Panc1 (cell line): ENCODE measurements around the gene EPHA6. TPM values are rescaled to one million over a fixed set of nuclear protein-coding genes. Genes with fewer than 3 reads are reported as not detected.

Experiments used
- ATAC-seq: fragments of 200-7000 bp; cut with Tn5 transposase; 2 replicates; pipeline ENCODE4 v1.9.1; 2020; ENCODE audit warnings: mild to moderate bottlenecking, moderate library complexity
- BruUV-seq: library from RNA; stranded (reverse); fragments of 400-500 nt; replicated peaks from 2 replicates; lab custom pipeline; 2021; lab: Mats Ljungman, UMichigan
- CTCF ChIA-PET: fragments of 300-600 bp; sonication (Branson Sonifier 250); formaldehyde crosslinking; loops from one replicate; lab custom pipeline; 2022; ENCODE audit warnings: antibody characterized with exemption; lab: Charles Lee
- POLR2A ChIA-PET: fragments of 300-600 bp; sonication (Branson Sonifier 250); formaldehyde crosslinking; loops from one replicate; lab custom pipeline; 2022; ENCODE audit warnings: antibody characterized with exemption; lab: Charles Lee
- DNase-seq: peaks from one replicate; pipeline ENCODE4 v3.0.0-alpha.2; 2010; ENCODE audit warnings: low read depth, low spot score
- H3K27ac ChIP-seq: 2 replicates; pipeline ENCODE4 v1.5.1; 2011; ENCODE audit warnings: mild to moderate bottlenecking, low read length, inconsistent platforms
- H3K27me3 ChIP-seq: fragments of 200-500 bp; sonication (Bioruptor generic); 2 replicates; pipeline ENCODE4 v1.6.0; 2014; ENCODE audit warnings: low read length, inconsistent platforms; ENCODE audit not compliant: control insufficient read depth, insufficient read depth
- H3K36me3 ChIP-seq: fragments of 200-500 bp; sonication (Bioruptor generic); 2 replicates; pipeline ENCODE4 v1.5.1; 2014; ENCODE audit warnings: inconsistent platforms, mild to moderate bottlenecking, low read length, moderate library complexity; ENCODE audit not compliant: control insufficient read depth, insufficient read depth
- H3K4me1 ChIP-seq: 2 replicates; pipeline ENCODE4 v1.5.1; 2011; ENCODE audit warnings: inconsistent platforms, mild to moderate bottlenecking, low read length, moderate library complexity; ENCODE audit not compliant: control insufficient read depth, insufficient read depth
- H3K4me3 ChIP-seq, 2 experiments: 2 replicates each; pipeline ENCODE4 v1.5.1; 2011 to 2012; ENCODE audit warnings: low read depth in 2 of 2, low read length in 2 of 2, mild to moderate bottlenecking in 2 of 2, inconsistent platforms in 1 of 2, moderate library complexity in 1 of 2
- H3K9me3 ChIP-seq: fragments of 200-500 bp; sonication (Bioruptor generic); 2 replicates; pipeline ENCODE4 v1.5.1; 2014; ENCODE audit warnings: low read depth, mild to moderate bottlenecking, inconsistent platforms, low read length, moderate library complexity; ENCODE audit not compliant: control insufficient read depth, insufficient read depth
- POLR2AphosphoS5 ChIP-seq: IDR thresholded peaks from 2 replicates; pipeline ENCODE4 v1.6.1; 2012; ENCODE audit warnings: mild to moderate bottlenecking, low read depth, low read length, moderate library complexity
- SIN3A ChIP-seq: IDR thresholded peaks from 2 replicates; pipeline ENCODE4 v1.6.1; 2012; ENCODE audit warnings: low read depth, mild to moderate bottlenecking, low read length, moderate library complexity, borderline replicate concordance; ENCODE audit not compliant: insufficient read depth
- TCF7L2 ChIP-seq: IDR thresholded peaks from 2 replicates; pipeline ENCODE4 v1.6.1; 2011; ENCODE audit warnings: mild to moderate bottlenecking, low read depth, low read length, inconsistent platforms
- in situ Hi-C: cut with HindIII; loops from 2 replicates; pipeline ENCODE4 v1.10.0; 2016; ENCODE audit warnings: low sequenced_read_pairs, low pct_unique_long_range_greater_than_20kb
- intact Hi-C: fragments of 100-400 bp; cut with micrococcal nuclease; formaldehyde crosslinking; loops from one replicate; pipeline ENCODE4 v1.10.0; 2022; ENCODE audit not compliant: unreplicated experiment
- total RNA-seq: library from RNA; stranded (reverse); gene quantifications from one replicate; pipeline ENCODE4 v1.2.1, GENCODE V29; 2021; ENCODE audit not compliant: unreplicated experiment
- TF ChIP-seq, protein P1 (sequence below): fragments of 450-650 bp; IDR thresholded peaks from 2 replicates; pipeline ENCODE4 v1.5.1; 2017; ENCODE audit warnings: mild to moderate bottlenecking
- TF ChIP-seq, protein P2 (sequence below), 2 experiments: IDR thresholded peaks; 2 replicates each; pipeline ENCODE4 v1.6.1; 2011 to 2012; ENCODE audit warnings: low read depth in 2 of 2, control low read depth in 1 of 2, low read length in 1 of 2, mild to moderate bottlenecking in 1 of 2, moderate library complexity in 1 of 2; ENCODE audit not compliant: insufficient read depth in 1 of 2

Gene EPHA6
- total RNA-seq, 1 experiment from 2014 or later, result 0.57 TPM

DNA sequence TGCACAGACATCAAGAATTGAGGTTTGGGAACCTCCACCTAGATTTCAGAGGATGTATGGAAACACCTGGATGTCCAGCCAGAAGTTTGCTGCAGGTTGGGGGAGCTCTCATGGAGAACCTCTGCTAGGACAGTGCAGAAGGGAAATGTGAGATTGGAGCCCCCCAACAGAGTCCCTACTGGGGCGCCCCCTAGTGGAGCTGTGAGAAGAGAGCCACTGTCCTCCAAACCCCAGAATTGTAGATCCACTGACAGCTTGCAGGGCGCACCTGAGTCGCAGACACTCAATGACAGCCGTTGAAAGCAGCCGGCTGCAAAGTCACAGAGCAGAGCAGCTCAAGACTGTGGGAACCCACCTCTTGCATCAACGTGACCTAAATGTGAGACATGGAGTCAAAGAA is 34.6 kb upstream of the EPHA6 start:
- H3K27me3 ChIP-seq, result no peaks in the 10 kb centered on the region
- no peaks in the 10 kb centered on the region for H3K4me1 ChIP-seq
- TF ChIP-seq POLR2AphosphoS5, result no peak
- TF ChIP-seq, protein P1, sequence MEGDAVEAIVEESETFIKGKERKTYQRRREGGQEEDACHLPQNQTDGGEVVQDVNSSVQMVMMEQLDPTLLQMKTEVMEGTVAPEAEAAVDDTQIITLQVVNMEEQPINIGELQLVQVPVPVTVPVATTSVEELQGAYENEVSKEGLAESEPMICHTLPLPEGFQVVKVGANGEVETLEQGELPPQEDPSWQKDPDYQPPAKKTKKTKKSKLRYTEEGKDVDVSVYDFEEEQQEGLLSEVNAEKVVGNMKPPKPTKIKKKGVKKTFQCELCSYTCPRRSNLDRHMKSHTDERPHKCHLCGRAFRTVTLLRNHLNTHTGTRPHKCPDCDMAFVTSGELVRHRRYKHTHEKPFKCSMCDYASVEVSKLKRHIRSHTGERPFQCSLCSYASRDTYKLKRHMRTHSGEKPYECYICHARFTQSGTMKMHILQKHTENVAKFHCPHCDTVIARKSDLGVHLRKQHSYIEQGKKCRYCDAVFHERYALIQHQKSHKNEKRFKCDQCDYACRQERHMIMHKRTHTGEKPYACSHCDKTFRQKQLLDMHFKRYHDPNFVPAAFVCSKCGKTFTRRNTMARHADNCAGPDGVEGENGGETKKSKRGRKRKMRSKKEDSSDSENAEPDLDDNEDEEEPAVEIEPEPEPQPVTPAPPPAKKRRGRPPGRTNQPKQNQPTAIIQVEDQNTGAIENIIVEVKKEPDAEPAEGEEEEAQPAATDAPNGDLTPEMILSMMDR, result no peak; the same call in 1 of the 2 replicates
- no peak for TF ChIP-seq TCF7L2
- TF ChIP-seq, protein P2, sequence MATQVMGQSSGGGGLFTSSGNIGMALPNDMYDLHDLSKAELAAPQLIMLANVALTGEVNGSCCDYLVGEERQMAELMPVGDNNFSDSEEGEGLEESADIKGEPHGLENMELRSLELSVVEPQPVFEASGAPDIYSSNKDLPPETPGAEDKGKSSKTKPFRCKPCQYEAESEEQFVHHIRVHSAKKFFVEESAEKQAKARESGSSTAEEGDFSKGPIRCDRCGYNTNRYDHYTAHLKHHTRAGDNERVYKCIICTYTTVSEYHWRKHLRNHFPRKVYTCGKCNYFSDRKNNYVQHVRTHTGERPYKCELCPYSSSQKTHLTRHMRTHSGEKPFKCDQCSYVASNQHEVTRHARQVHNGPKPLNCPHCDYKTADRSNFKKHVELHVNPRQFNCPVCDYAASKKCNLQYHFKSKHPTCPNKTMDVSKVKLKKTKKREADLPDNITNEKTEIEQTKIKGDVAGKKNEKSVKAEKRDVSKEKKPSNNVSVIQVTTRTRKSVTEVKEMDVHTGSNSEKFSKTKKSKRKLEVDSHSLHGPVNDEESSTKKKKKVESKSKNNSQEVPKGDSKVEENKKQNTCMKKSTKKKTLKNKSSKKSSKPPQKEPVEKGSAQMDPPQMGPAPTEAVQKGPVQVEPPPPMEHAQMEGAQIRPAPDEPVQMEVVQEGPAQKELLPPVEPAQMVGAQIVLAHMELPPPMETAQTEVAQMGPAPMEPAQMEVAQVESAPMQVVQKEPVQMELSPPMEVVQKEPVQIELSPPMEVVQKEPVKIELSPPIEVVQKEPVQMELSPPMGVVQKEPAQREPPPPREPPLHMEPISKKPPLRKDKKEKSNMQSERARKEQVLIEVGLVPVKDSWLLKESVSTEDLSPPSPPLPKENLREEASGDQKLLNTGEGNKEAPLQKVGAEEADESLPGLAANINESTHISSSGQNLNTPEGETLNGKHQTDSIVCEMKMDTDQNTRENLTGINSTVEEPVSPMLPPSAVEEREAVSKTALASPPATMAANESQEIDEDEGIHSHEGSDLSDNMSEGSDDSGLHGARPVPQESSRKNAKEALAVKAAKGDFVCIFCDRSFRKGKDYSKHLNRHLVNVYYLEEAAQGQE (IDR thresholded peaks at IDR 0.05; ENCODE audit: insufficient read depth in 1 of 2, low read depth in 2 of 2, low read length in 1 of 2), result no peak
- TF ChIP-seq SIN3A, result no peak
- ChIA-PET POLR2A (no interaction called here), CTCF (no interaction called here)
- no peak for DNase-seq
- H3K36me3 ChIP-seq, result no peaks in the 10 kb centered on the region
- H3K9me3 ChIP-seq, result no peaks in the 10 kb centered on the region
- no peak for ATAC-seq
- intact Hi-C loops (no loop called here), in situ Hi-C loops (no loop called here)
- no peak overlapping the region for H3K4me3 ChIP-seq
- no TSS peak for BruUV-seq
- H3K27ac ChIP-seq, result no peak overlapping the region

DNA sequence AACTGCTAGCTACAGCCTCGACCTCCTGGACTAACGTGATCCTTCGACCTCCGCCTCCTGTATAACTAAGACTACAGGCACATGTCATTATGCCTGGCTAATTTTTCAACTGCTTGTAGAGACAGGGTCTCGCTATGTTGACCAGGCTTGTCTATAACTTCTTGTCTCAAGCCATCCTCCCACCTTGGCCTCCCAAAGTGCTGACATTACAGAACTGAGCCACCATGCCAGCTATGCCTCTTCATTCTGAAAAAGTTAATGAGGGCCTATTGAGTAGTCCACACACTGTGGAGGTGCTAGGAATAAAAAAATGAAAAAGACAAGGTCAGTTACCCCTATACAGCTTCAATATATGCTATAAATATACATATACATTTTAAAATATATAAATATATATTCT is 18.3 kb upstream of the EPHA6 start:
- ATAC-seq, result no peak
- in situ Hi-C loops, result no loop called here
- intact Hi-C loops, result no loop called here
- Histone ChIP-seq H3K4me1 (no peaks in the 10 kb centered on the region), H3K9me3 (no peaks in the 10 kb centered on the region), H3K27me3 (no peaks in the 10 kb centered on the region), H3K4me3 (no peak overlapping the region), H3K36me3 (no peaks in the 10 kb centered on the region), H3K27ac (no peak overlapping the region)
- TF ChIP-seq TCF7L2 (no peak), SIN3A (no peak)
- TF ChIP-seq, protein P1, result no peak
- ChIA-PET CTCF (interaction anchor here (0.6 to 0.7 kb wide), 2 partner anchors 10 to 226 kb away, joined by 4 to 5 read pairs; no protein-coding TSS in a partner anchor), POLR2A (no interaction called here)
- BruUV-seq, result no TSS peak
- DNase-seq, result no peak
